ENCODE results near the gene BRINP3. TPM values are rescaled to one million over a fixed set of nuclear protein-coding genes. Genes with fewer than 3 reads are reported as not detected.

The BRINP3 gene
- total RNA-seq, 1 donor from 2014 or later, result 0.77 TPM

DNA sequence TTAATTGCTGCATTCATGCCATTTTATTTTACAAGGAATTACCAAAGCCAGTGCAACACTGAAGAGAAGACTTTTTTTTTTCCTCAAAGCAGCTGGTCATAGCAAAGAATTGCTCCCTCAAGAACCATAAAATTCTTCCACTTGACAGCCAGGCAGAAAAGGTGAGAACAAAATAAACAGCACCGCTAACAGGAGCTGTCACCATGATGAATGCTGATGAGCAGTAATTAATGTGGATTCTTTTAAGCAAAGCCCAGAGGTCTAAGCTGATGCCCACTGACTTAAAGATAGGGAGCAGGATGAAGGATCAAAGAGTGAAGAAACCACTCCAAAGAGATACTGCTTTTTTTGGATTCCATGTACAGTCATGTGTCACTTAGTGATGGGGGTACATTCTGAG is 428.4 kb downstream of the BRINP3 start:
- H3K27ac Mint-ChIP-seq (ENCODE audit: unreplicated experiment), result no peak overlapping the region
- H3K9me3 Mint-ChIP-seq, result peaks cover 7% of the 10 kb centered on the region
- H3K27me3 Mint-ChIP-seq (ENCODE audit: low read depth), result no peaks in the 10 kb centered on the region

More for the DNA sequence above, 428.4 kb downstream of the BRINP3 start:
- no peak for DNase-seq (ENCODE audit: low read depth, low spot score)
- TF ChIP-seq, protein P1, sequence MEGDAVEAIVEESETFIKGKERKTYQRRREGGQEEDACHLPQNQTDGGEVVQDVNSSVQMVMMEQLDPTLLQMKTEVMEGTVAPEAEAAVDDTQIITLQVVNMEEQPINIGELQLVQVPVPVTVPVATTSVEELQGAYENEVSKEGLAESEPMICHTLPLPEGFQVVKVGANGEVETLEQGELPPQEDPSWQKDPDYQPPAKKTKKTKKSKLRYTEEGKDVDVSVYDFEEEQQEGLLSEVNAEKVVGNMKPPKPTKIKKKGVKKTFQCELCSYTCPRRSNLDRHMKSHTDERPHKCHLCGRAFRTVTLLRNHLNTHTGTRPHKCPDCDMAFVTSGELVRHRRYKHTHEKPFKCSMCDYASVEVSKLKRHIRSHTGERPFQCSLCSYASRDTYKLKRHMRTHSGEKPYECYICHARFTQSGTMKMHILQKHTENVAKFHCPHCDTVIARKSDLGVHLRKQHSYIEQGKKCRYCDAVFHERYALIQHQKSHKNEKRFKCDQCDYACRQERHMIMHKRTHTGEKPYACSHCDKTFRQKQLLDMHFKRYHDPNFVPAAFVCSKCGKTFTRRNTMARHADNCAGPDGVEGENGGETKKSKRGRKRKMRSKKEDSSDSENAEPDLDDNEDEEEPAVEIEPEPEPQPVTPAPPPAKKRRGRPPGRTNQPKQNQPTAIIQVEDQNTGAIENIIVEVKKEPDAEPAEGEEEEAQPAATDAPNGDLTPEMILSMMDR (conservative IDR thresholded peaks at IDR 0.05), result no peak
- Mint-ChIP-seq H3K36me3 (ENCODE audit: low read depth) (no peaks in the 10 kb centered on the region), H3K4me1 (no peaks in the 10 kb centered on the region), H3K4me3 (no peak overlapping the region)

Data from neural crest cell (in vitro differentiated cells).